Measurements from ENCODE around the gene CSGALNACT2. TPM values are rescaled to one million over a fixed set of nuclear protein-coding genes. Genes with fewer than 3 reads are reported as not detected.

Gene CSGALNACT2
- total and polyA plus RNA-seq, 10 of the 15 experiments (the other 5 are each of a cell fraction or from before 2014, with no cell fraction given) = 2.5 to 12.6 (median 8.7) TPM

DNA sequence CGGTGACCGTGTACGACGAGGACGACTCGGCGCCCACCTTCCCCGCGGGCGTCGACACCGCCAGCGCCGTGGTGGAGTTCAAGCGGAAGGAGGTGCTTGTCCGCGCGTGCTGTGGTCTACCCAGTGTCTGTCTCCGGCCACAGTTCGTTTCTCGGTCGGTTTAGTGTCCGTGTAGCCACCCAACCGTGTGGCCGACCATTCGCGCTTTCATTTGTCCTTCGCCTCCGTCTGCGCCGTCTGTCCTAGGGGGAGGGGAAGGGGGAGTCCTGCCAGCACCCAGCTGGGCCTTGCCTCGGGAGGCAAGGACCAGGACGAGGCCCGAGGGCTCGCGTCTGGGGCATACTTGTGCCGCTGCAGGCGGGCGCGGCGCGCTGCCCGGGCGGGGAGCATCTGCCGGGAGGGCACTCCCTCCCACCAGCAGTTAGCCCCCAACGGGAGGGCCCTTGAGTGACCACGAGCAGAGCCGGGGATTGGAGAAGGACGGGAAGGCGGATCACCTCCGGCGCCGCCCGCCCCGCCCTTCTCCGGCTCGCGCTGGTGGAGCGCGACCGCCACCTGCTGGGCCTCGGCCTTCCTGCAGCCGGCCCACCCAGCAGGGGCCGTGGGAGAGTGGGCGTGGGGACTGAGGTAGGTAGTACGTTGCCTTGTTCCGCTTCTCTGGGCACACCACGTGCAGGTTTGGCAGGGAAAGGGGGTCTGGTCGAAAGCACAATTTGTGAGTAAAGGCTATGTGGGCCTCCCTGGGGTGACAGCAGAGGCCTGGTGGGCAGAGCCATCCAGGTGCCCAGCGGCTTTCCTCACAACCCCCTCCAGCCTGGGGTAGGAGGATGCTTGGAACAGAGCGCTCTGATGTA lies 32.9 kb upstream of the CSGALNACT2 start:
- intact Hi-C loops (cut with micrococcal nuclease; ENCODE audit: unreplicated experiment) (loop anchor here (2.0 to 10.0 kb wide), 2 partner anchors 239 to 311 kb away; no protein-coding TSS in a partner anchor), in situ Hi-C loops (cut with MboI) (loop anchor here (25.0 kb wide), 2 partner anchors 93 to 918 kb away; no protein-coding TSS in a partner anchor)
- FAIRE-seq (no peak), ATAC-seq (peak; percentile 95), DNase-seq (ENCODE audit: low read depth, low spot score) (no peak)
- Histone ChIP-seq H3K9me3 (replicated peaks; ENCODE audit: control insufficient read depth, insufficient read depth, low read length) (no peaks in the 10 kb centered on the region), H3K4me1 (ENCODE audit: control insufficient read depth, insufficient read depth, low read length) (peaks cover 10% of the 10 kb centered on the region), H3K4me3 (peak overlapping the region; percentile 72; the same call in 1 of the 2 replicates), H3K4me2 (ENCODE audit: control insufficient read depth, insufficient read depth) (peak overlapping the region; percentile 93), H3K79me2 (ENCODE audit: control insufficient read depth, insufficient read depth, low read length) (no peaks in the 10 kb centered on the region), H3K27ac (ENCODE audit: control insufficient read depth, insufficient read depth) (no peak overlapping the region), H2AFZ (ENCODE audit: control insufficient read depth, low read depth, low read length) (peak overlapping the region; percentile 83), H4K20me1 (ENCODE audit: control insufficient read depth, insufficient read depth) (no peaks in the 10 kb centered on the region; the same call in 1 of the 2 replicates), H3K9ac (ENCODE audit: control insufficient read depth, insufficient read depth, low read length) (no peak overlapping the region), H3K36me3 (ENCODE audit: control insufficient read depth in 2 of 2, insufficient read depth in 2 of 2, low read length in 1 of 2) (no peaks in the 10 kb centered on the region), H3K27me3 (replicated peaks in 1 of 2; ENCODE audit: control insufficient read depth in 2 of 2, insufficient read depth in 2 of 2, low read length in 1 of 2) (peaks cover 4 to 5% of the 10 kb centered on the region in 2 experiments; a peak in 3 of 4 replicates)
- POLR2A ChIA-PET = interaction anchor here (0.7 kb wide), 1 partner anchor 60 kb away, joined by 3 read pairs; no protein-coding TSS in a partner anchor
- 3% methylated on average over 68 of the region's 71 CpGs for WGBS (ENCODE audit: insufficient coverage, insufficient replicate concordance, low lambda C conversion rate, missing lambda C conversion rate)
- CTCF ChIA-PET = interaction anchor here (1.0 to 1.6 kb wide), 3 partner anchors 35 to 145 kb away, joined by 3 read pairs; no protein-coding TSS in a partner anchor
- RAD21 ChIA-PET (ENCODE audit: unreplicated experiment) = interaction anchor here (1.0 kb wide), 1 partner anchor 24 kb away, joined by 3 read pairs; no protein-coding TSS in a partner anchor
- SMC1A ChIA-PET (ENCODE audit: uncharacterized antibody, unreplicated experiment) = no interaction called here
- no TSS peak for BruUV-seq (replicated peaks)
- TF ChIP-seq USF2 (IDR thresholded peaks at IDR 0.05; ENCODE audit: borderline replicate concordance, low read depth, low read length) (no peak), MXI1 (IDR thresholded peaks at IDR 0.05; ENCODE audit: low read depth, low read length) (no peak), TARDBP (IDR thresholded peaks at IDR 0.05; ENCODE audit: borderline replicate concordance) (no peak), TBL1XR1 (IDR thresholded peaks at IDR 0.05; ENCODE audit: low read depth, low read length) (0 out of 2 replicates have a peak, but pooled peaks have one; percentile 20), EGR1 (IDR thresholded peaks at IDR 0.05; ENCODE audit: borderline replicate concordance in 1 of 2, low read depth in 2 of 2, low read length in 2 of 2) (peak in 1 of 2 experiments; percentile 71; a peak in 2 of 3 replicates), SREBF2 (IDR thresholded peaks at IDR 0.05; ENCODE audit: low read length) (no peak), SRF (IDR thresholded peaks at IDR 0.05; ENCODE audit: low read depth in 2 of 2, low read length in 2 of 2) (no peak)
- TF ChIP-seq, protein P1, sequence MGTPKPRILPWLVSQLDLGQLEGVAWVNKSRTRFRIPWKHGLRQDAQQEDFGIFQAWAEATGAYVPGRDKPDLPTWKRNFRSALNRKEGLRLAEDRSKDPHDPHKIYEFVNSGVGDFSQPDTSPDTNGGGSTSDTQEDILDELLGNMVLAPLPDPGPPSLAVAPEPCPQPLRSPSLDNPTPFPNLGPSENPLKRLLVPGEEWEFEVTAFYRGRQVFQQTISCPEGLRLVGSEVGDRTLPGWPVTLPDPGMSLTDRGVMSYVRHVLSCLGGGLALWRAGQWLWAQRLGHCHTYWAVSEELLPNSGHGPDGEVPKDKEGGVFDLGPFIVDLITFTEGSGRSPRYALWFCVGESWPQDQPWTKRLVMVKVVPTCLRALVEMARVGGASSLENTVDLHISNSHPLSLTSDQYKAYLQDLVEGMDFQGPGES (IDR thresholded peaks at IDR 0.05) = no peak
- TF ChIP-seq, protein P2, sequence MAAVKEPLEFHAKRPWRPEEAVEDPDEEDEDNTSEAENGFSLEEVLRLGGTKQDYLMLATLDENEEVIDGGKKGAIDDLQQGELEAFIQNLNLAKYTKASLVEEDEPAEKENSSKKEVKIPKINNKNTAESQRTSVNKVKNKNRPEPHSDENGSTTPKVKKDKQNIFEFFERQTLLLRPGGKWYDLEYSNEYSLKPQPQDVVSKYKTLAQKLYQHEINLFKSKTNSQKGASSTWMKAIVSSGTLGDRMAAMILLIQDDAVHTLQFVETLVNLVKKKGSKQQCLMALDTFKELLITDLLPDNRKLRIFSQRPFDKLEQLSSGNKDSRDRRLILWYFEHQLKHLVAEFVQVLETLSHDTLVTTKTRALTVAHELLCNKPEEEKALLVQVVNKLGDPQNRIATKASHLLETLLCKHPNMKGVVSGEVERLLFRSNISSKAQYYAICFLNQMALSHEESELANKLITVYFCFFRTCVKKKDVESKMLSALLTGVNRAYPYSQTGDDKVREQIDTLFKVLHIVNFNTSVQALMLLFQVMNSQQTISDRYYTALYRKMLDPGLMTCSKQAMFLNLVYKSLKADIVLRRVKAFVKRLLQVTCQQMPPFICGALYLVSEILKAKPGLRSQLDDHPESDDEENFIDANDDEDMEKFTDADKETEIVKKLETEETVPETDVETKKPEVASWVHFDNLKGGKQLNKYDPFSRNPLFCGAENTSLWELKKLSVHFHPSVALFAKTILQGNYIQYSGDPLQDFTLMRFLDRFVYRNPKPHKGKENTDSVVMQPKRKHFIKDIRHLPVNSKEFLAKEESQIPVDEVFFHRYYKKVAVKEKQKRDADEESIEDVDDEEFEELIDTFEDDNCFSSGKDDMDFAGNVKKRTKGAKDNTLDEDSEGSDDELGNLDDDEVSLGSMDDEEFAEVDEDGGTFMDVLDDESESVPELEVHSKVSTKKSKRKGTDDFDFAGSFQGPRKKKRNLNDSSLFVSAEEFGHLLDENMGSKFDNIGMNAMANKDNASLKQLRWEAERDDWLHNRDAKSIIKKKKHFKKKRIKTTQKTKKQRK (IDR thresholded peaks at IDR 0.05; ENCODE audit: low read depth, low read length) = no peak
- TF ChIP-seq, protein P3, sequence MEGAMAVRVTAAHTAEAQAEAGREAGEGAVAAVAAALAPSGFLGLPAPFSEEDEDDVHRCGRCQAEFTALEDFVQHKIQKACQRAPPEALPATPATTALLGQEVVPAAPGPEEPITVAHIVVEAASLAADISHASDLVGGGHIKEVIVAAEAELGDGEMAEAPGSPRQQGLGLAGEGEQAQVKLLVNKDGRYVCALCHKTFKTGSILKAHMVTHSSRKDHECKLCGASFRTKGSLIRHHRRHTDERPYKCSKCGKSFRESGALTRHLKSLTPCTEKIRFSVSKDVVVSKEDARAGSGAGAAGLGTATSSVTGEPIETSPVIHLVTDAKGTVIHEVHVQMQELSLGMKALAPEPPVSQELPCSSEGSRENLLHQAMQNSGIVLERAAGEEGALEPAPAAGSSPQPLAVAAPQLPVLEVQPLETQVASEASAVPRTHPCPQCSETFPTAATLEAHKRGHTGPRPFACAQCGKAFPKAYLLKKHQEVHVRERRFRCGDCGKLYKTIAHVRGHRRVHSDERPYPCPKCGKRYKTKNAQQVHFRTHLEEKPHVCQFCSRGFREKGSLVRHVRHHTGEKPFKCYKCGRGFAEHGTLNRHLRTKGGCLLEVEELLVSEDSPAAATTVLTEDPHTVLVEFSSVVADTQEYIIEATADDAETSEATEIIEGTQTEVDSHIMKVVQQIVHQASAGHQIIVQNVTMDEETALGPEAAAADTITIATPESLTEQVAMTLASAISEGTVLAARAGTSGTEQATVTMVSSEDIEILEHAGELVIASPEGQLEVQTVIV (IDR thresholded peaks at IDR 0.05; ENCODE audit: borderline replicate concordance, partially characterized antibody) = no peak
- TF ChIP-seq, protein P4, sequence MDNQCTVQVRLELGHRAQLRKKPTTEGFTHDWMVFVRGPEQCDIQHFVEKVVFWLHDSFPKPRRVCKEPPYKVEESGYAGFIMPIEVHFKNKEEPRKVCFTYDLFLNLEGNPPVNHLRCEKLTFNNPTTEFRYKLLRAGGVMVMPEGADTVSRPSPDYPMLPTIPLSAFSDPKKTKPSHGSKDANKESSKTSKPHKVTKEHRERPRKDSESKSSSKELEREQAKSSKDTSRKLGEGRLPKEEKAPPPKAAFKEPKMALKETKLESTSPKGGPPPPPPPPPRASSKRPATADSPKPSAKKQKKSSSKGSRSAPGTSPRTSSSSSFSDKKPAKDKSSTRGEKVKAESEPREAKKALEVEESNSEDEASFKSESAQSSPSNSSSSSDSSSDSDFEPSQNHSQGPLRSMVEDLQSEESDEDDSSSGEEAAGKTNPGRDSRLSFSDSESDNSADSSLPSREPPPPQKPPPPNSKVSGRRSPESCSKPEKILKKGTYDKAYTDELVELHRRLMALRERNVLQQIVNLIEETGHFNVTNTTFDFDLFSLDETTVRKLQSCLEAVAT (IDR thresholded peaks at IDR 0.05) = no peak
